Measurements from ENCODE around the gene MED9.

Gene MED9

DNA sequence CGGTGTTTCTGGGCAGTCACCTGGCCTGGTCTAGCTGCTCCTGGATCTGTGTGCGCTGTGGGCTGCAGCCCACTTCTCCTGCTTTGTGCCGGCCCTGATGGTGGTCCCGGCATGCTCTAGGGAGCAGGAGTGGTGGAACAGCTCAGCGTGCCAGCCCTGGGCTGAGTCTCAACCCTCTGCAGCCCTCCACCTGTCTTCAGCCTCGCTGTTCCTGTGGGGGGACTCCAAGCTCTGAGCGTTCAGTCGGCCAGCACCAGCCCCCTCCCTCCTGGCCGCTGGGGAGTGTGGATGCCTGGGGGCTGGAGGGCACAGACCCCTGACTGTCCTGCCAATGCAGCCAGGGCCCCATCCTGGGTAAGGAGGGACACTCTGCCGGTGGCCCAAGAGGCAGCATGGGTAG lies 43.1 kb downstream of the MED9 start:
- no peak for DNase-seq

DNA sequence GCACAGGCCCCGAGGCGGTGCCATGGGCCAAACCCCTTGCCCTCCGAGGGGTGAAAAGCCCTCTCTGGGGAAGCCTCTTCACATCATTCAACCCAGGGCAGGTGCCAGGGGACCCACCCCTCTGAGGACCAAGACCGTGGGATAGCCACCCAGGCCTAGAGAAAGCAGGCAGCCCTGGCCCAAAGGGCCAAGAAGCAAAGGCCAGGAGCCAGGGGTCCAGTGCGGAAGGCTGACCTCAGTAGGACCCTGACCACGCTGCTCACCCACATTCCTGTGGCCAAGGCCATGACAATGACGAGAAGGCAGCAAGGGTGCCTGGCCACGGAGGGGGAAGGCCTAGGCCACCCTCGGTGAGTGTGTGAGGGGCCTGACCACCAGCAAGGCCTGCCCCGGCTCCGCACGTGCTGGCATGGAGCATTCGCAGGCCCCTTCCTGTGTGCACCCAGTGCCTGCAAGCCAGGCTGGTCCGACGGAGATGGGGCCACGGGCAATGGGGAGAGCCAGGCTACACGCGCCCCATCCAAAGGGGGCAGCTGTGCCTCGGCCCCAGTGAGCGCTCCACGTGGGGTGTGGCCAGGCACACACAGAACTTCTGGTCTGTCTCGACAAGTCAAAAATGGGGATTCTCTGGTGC lies 43.9 kb downstream of the MED9 start:
- DNase-seq: no peak

DNA sequence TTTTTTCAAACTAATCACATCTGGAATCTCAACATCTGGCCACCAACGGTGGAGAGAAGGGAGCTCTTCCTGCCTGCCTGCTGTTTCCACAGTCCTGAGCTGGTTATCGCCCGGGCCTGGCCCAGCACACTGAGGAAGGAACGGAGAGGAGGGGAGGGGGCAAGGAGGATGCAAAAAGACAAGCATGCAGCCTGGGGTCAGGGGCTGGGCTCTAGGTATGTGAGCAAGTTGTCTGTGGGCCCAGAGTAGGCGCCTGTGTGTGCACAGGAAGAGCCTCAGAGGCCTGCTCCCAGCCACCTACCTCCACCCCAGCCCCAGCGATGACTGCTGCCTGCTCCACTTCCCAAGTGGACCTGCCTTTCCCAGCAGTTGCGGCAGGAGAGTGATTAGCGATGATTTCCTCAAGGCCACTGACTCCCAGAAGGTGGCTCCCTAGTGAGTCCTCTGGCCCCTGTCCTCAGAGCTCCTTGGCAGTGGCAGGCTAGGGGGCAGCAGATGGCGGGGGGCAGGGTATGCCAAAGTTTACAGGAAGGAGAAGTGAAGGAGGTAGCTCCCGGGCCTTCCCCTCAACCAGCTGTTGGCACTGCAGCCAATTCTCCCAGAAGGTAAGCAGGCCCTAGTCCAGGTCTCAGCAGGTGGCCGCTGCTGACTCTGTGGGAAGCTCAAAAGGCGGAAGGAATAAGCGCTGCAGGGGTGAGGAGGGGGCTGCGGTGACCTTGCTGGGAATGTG lies 46.4 kb downstream of the MED9 start:
- DNase-seq: no peak

DNA sequence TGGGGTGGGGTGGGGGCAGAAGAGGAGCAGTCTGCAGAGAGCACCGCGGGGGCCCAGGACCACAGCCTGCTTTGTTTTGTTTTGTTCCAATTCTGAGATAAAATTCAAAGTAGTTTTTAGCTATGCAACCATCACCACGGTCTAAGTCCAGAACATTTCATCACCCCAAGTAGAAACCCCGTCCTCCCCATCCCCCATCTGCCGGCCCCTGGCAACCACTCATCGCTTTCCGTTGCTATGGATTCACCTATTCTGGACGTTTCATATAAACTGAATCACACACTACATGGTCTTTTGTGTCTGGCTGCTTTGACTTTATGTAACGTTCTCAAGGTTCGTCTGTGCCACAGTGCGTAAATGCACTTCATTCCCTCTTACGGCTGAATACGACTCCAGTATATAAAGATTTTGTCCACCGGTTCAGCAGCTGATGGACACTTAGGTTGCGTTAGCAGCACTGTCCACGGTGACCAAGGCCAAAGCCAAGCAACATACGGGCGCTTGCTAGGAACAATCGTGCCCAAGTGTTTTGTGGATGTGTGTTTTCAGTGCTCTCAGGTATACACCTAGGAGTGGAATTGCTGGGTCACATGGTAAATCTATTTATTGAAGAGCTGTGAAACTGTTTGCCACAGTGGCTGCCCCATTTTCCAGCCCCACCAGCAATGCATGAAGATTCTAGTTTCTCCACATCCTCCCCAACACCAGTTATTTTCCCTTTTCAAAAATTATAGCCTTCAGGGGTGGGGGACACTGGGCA lies 47.1 kb downstream of the MED9 start:
- no peak for DNase-seq

DNA sequence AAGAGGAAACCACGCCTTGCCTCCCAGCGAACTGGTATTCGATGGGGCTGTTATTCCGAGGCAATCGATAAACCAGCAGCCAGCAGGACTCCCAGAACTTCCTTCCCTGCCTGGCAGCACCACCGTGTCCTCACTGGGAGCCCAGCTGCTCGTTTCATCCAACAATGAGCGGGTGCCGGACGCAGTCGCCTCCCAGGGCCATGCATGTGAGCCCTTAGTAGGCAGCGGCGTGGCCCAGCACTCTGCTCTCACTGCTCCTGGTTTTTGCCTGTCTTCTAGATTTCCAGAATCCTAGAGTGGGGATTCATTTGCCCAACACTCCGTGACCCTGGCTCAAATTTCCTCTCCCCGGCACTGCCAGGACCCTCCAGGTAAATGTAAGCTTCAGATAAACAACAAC lies 48.5 kb downstream of the MED9 start:
- DNase-seq: no peak

DNA sequence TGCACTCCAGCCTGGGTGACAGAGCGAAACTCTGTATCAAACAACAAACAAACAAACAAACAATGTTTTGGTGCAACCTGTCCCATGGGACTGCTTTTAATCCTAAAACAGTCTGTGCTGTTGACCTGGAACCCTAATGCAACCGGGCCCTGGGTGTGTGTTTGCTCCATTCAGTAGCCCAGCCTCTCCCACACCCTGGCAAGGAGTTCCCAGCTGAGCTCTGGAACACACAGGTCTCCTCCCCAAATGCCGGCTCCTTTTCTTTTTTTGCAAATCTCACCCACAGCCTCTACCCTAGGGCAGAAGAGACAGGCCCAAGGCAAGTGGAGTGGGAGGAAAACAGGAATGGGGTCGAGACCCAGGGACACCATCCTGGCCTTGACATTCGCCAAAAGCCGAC lies 49.2 kb downstream of the MED9 start:
- no peak for DNase-seq

DNA sequence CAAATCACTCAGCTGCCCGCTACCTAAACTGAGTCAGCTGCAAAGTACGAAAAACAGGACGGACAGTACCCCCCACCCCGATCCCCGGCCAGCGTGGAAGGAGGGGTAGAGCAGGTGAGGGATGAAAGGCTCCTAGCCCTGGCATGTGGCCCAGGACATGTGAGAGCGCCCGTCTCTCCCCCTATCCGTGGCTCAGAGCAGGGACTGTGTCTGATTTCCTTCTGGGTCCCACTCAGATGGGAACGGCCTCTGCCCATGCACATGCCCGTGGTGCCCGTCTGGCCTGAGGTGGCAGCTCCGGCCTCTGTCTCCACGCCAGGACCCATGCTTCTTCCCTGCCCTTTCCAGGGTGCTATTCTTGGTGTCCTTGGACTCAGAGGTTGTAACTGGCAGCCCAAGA lies 49.6 kb downstream of the MED9 start:
- no peak for DNase-seq

DNA sequence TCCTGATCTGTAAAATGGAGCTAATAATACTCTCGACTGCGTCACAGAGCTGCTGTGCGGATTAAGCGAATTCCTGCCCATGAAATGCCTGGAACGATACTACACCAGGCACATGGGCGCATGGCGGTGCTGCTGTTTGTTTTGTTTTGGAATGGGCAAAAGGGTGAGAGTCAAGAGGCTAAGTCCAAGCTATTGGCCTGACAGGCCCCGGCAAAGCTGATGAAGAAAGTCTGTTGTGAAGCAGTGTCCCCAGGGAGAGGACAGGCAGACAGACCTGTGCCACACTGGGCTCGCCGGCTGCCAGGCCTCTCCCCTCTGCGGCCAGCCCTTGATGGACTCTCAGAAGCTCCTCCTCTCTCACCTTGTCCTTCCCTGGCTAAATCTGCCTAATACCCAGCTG lies 50.7 kb downstream of the MED9 start:
- DNase-seq: no peak

DNA sequence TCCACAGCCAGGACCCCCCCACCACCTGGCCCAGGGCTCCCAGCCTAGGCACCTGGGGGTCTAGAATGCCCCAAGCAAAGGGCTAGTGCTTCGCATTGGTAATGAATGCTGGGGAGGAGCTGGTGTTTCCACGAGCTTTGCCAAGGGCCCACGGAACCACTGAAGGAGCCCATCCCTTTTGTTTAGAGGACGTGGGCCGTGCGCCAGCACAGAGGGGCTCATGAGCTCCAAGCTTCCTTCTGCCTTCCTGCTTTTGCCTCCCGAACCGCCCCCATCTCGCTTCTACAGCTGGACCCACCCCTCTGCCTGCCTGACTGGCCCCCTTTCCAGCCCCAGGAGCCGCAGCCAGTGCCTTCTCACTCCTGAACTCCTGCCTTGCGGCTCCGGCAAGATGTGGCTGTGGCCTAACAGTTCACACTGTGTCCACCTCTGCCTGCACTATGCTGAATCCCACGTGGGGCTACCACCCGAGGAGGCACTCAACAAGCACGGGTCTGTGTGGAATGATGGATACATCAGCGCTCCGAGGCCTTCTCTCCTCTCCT lies 51.2 kb downstream of the MED9 start:
- DNase-seq: no peak

DNA sequence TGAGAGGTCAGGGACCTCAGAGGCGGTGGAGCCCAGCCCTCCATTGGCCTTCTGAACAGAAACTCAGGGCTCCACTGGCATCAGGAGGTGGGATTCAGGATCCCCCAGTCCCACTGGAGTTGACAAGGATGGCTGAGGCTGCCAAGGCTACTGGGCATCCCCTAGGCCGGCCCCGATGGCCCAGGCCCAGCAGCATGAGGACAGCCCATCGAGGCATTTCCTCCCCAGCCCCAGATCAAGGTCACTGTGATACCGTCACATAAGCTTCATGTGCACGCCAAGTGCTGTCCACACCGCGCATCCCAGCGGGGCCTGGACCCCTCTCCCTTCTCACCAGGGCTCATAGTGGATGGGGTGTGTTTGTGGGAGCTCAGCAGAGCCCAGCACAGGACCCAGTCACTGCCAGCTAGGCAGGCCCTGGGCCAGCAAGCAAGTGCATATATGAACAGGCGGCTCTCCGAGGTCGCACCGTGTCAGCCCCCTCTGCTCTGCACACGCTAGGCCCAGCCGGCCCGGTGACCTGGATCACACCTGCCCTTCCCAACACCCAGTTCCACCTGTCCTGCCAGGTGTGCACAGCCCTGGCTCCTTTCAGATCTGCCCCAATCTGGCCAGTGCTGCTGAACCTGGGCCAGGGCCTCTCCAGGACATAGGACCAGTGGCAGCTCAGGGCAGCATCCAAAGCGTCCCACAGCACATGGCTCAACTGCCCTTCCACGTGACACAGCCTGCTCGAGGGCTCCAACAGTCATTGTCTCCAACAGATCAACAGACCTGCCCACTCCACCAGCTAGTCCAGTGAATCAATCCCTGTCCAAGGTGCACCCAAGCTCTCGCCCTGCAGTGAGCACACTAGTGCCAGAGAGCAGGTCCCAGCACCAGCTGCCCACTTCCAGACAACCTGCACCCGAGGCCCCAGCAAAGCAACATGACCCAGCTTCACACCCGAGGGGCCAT lies 52.2 kb downstream of the MED9 start:
- no peak for DNase-seq

DNA sequence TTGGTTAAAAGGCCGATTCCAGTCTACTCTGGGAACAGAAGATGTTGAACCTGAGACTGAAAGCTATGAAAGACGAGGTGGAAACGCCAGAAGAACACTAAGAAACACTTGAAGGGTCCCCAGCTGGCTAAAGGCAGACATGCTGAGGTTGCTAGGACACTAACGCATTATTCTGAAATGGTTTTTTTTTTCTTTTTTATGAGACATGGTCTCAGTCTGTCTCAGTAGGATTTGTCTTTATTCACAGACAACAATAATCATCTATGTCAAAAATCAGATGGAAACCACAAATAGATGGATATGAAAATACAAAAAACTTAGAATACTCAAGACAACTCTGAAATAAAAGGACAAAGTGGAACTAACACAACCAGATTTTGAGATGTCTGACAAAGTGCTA lies 54.4 kb downstream of the MED9 start:
- DNase-seq: no peak

DNA sequence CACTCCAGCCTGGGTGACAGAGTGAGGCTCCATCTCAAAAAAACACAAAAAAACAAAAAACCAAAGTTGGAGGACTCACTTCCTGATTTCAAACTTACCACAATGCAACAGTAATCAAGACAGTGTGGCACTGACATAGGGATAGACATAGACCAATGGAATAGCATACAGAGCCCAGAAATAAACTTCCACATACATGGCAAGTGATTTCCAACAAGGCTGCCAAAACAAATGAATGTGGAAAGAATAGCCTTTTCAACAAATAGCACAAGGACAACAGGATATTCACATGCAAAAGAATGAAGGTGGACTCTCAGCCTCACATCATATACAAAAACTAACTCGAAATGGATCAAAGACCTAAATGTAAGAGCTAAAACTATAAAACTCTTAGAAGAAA lies 56.2 kb downstream of the MED9 start:
- DNase-seq: no peak

DNA sequence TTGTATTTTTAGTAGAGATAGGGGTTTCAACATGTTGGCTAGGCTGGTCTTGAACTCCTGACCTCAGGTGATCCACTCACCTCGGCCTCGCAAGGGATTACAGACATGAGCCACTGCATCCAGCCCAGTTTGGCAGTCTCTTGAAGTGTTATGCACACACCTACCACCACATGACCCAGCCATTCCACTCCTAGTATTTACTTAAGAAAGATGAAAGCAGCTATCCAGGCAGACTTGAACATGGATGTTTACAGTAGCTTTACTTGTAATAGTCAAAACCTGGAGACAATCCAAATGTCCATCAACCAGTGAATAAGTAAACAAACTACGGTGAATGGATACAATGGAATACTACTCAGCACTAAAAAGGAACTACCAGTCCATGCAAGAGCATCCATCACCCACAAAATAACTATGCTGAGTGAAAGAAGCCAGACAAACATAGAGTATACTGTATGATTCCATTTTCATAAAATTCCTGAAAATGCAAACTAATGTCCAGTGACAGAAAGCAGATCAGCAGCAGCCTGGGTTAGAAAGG lies 57.2 kb downstream of the MED9 start:
- DNase-seq: no peak

DNA sequence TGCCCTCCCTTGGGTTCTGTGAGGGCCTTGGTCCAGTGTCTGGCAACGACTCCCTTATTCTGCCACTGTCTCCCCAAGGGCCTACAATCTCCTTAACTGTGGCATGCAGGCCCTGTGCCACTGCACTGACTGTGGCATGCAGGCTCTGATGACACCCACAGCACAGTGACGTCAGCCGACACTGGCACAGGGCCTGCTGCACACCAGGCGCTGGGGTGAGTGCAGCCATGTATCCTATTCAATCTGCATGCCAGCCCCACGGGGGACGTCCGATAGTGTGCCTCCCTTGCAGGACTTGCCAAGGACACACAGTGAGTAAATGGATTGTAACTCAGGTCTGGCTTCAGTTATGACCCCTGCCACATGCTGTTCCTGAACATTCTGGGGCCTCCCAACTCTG lies 59.2 kb downstream of the MED9 start:
- DNase-seq: peak in 1 of 2 donors; percentile 19

DNA sequence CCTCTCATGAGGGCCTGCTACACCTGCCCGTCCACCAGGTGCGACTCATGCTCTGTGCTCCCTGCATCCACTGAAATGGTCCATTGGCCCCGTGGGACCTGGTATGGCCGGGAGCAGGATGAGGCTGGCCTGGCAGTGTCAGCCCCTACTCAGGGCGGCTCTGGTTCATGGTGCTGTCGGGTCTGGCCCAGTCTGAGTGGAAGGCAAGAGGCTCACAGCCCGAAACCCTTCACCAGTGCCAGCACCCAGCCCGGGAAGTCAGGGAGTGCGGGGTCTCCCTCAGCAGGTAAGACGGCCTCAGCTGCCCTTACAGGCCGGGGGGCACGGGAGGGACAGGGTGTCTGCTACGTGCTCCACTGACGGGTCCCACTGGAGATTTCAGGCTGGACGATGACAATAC lies 59.9 kb downstream of the MED9 start:
- DNase-seq: no peak

DNA sequence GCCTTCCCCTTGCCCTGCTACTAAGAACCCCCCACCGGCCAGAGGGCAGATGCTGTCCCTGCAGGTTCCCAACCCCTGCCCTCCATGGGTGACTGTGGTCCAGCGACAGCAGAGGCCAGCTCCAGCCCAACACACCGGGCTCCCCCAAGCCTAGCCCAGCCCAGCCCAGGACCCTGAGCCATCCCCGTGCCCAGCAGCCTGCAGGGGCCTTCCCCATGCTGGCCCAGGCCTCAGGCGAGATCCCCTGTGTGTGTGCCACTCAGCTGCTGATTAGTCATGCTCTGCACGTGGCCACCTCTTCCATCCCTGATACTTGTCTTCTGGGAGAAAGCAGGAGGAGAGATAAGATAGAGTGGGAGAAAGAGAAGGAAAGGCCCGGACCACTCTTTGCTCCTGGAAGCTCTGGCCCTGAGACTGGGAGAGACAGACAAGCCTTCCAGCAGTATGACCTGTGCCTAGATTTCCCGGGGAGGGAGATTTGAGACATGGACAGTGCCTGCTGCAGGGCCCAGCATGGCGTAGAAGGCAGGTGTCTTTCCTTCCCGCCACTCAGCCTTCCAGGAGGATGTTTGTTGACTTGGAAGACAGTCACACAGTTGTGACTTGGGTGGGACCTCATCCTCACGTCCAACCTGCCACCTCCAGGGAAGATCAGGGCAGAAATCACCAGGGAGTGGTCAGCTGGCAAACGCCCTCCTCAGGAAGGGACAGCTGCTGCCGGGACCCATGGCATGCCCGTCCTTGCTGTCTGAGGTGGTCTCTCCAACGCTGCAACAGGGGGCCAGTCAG lies 60.7 kb downstream of the MED9 start:
- no peak for DNase-seq

DNA sequence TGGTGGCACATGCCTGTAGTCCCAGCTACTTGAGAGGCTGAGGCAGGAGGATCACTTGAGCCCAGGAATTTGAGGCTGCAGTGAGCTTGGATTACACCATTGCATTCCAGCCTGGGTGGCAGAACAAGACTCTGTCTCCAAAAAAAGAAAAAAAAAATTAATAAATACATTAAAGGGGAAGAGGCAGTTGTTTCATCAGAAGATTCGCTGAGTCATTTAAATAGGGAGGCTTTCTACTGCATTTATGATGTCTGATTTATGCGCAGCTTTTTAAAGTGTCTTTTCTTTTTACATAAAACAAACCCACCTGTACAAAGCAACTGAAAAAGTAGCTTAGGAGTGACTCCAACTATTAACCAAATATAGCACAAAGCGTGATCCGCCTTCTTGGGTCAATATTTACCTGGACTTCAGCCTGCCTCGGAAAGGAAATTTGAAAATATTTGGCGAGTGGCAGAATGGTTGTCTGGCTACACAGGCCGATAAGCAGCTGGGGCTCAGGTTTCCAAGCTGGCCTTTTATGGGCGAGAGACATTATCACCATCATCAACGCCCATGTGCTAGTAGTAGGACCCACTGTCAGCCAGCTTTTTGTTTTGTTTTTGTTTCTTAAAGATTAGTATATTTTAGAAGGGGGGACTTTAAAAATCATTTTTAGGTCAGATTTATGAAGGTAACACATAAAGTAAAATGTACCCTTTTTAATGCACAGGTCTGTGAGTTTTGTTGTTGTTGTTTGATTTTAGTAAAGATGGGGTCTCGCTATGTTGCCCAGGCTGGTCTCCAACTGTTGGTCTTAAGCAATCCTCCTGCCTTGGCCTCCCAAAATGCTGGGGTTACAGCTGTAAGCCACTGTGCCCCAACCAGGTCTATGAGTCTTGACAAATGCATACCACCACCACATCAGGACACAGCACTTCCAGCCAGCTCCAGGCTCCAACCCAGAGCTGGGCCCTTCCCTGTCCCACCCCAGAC lies 61.9 kb downstream of the MED9 start:
- DNase-seq: no peak

DNA sequence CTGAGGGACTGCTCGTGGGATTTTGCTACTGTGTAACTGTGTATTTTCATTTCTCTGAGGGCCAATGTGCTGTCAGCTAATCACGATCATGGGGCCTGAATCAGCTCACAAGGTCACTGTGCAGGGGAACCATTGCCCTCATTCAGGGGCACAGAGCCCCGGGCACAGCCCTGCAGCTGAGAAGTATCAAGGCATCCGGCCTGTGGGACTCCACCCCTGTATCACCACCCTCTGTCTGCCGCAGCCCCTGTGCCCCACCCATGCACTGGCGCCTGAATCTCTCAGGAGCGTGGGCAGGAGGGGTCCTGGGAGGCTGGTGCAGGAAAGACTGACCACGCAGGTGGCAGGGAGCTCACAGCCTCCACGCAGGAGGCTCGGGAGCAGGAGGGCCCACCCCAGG lies 62.8 kb downstream of the MED9 start:
- DNase-seq: no peak

DNA sequence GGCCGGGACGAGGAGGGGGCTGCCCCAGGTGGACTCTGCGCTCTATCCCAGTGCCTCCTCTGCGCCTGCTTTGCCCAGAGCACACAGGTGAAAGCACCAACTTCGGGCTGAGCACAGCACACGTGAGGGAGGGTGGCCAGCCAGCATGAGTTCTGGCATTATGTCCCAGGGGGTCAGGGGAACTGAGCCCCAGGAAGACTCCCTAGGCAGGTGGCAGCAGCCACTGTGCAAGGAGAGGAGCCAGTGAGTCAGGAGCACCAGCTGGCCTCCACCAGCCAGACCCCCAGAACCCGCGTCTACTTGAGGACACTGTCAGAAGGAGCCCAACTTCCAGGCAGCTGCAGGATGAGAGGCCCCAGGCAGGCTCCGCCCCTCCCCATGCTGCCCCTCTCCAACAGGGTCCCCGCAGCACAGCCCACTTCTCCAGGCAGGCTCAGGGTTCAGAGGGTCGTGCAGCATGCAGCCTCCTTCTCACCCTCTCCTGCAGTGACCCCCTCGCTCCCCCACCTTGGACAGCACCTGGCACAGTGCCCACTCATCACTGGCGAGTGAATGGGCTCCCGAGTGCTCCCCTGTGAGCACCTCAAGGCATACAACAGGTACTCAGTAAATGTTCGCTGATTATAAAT lies 63.6 kb downstream of the MED9 start:
- DNase-seq: no peak

Data from hippocampal formation (tissue), 2 donors.